ENCODE data around the gene NRXN2. TPM values are rescaled to one million over a fixed set of nuclear protein-coding genes. Genes with fewer than 3 reads are reported as not detected.

The NRXN2 gene
- total and polyA plus RNA-seq, 4 donors: 0.17 to 2.8 (median 1.4) TPM

DNA sequence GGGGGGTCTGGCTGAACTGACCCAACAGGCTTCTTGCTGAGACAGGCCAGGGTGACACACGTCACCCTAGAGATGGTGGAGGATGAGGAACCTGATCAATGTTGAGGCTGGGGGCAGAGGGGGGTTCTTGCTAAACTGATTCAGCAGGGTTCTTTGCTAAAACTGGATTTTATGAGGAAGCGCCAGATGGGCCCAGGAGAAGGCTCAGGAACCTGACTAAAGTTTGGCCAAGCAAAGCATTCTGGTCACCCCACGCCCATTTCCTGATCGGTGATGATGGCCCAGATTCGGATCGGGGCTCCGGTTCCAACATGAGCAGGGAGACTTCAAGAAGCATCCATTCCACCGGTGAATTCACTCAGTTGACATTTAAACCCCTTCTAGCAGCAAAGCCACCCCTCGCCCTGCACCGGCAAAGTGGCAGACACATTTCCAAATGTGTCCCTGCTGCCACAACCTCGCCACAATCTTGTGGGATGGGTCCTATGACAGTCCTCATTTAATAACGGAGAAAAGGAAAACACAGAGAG is 166.2 kb downstream of the NRXN2 start:
- Histone ChIP-seq H3K4me3 (ENCODE audit: low read depth in 1 of 3, low read length in 3 of 3) (no peak overlapping the region), H3K36me3 (ENCODE audit: control insufficient read depth in 4 of 4, insufficient read depth in 3 of 4, low read depth in 1 of 4, low read length in 3 of 4) (no peaks in the 10 kb centered on the region), H3K4me1 (ENCODE audit: control insufficient read depth in 4 of 4, insufficient read depth in 4 of 4, low read length in 3 of 4) (peaks cover 0 to 29% (median 24%) of the 10 kb centered on the region in 4 donors), H3K27ac (ENCODE audit: low read depth in 1 of 2, low read length in 2 of 2) (no peak overlapping the region), H3K27me3 (ENCODE audit: control insufficient read depth in 4 of 4, insufficient read depth in 4 of 4, low read length in 3 of 4) (no peaks in the 10 kb centered on the region), H3K9ac (ENCODE audit: low read depth in 1 of 2, low read length in 2 of 2) (no peak overlapping the region), H3K9me3 (ENCODE audit: control insufficient read depth in 4 of 4, low read length in 3 of 4) (no peaks in the 10 kb centered on the region)
- WGBS: 94% methylated on average over 12 of the region's 12 CpGs
- TF ChIP-seq, protein P1, sequence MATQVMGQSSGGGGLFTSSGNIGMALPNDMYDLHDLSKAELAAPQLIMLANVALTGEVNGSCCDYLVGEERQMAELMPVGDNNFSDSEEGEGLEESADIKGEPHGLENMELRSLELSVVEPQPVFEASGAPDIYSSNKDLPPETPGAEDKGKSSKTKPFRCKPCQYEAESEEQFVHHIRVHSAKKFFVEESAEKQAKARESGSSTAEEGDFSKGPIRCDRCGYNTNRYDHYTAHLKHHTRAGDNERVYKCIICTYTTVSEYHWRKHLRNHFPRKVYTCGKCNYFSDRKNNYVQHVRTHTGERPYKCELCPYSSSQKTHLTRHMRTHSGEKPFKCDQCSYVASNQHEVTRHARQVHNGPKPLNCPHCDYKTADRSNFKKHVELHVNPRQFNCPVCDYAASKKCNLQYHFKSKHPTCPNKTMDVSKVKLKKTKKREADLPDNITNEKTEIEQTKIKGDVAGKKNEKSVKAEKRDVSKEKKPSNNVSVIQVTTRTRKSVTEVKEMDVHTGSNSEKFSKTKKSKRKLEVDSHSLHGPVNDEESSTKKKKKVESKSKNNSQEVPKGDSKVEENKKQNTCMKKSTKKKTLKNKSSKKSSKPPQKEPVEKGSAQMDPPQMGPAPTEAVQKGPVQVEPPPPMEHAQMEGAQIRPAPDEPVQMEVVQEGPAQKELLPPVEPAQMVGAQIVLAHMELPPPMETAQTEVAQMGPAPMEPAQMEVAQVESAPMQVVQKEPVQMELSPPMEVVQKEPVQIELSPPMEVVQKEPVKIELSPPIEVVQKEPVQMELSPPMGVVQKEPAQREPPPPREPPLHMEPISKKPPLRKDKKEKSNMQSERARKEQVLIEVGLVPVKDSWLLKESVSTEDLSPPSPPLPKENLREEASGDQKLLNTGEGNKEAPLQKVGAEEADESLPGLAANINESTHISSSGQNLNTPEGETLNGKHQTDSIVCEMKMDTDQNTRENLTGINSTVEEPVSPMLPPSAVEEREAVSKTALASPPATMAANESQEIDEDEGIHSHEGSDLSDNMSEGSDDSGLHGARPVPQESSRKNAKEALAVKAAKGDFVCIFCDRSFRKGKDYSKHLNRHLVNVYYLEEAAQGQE (IDR thresholded peaks at IDR 0.05): no peak
- TF ChIP-seq RAD21 (IDR thresholded peaks at IDR 0.05) (no peak), GABPA (IDR thresholded peaks at IDR 0.05 in 1 of 2, conservative IDR thresholded peaks at IDR 0.05 in 1 of 2) (no peak), RXRA (IDR thresholded peaks at IDR 0.05) (no peak), NR2F2 (IDR thresholded peaks at IDR 0.05) (no peak), TAF1 (conservative IDR thresholded peaks at IDR 0.05) (no peak), SP1 (IDR thresholded peaks at IDR 0.05) (no peak), FOXA2 (IDR thresholded peaks at IDR 0.05) (no peak), FOXA1 (IDR thresholded peaks at IDR 0.05) (no peak), HNF4G (IDR thresholded peaks at IDR 0.05) (no peak), YY1 (IDR thresholded peaks at IDR 0.05) (no peak), EGR1 (IDR thresholded peaks at IDR 0.05; ENCODE audit: low read depth in 2 of 2) (no peak), JUND (IDR thresholded peaks at IDR 0.05) (no peak), HNF4A (conservative IDR thresholded peaks at IDR 0.05) (no peak)
- TF ChIP-seq, protein P2, sequence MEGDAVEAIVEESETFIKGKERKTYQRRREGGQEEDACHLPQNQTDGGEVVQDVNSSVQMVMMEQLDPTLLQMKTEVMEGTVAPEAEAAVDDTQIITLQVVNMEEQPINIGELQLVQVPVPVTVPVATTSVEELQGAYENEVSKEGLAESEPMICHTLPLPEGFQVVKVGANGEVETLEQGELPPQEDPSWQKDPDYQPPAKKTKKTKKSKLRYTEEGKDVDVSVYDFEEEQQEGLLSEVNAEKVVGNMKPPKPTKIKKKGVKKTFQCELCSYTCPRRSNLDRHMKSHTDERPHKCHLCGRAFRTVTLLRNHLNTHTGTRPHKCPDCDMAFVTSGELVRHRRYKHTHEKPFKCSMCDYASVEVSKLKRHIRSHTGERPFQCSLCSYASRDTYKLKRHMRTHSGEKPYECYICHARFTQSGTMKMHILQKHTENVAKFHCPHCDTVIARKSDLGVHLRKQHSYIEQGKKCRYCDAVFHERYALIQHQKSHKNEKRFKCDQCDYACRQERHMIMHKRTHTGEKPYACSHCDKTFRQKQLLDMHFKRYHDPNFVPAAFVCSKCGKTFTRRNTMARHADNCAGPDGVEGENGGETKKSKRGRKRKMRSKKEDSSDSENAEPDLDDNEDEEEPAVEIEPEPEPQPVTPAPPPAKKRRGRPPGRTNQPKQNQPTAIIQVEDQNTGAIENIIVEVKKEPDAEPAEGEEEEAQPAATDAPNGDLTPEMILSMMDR (IDR thresholded peaks at IDR 0.05; ENCODE audit: low read depth, low read length, missing input control): no peak
- TF ChIP-seq, protein P3, sequence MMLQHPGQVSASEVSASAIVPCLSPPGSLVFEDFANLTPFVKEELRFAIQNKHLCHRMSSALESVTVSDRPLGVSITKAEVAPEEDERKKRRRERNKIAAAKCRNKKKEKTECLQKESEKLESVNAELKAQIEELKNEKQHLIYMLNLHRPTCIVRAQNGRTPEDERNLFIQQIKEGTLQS (IDR thresholded peaks at IDR 0.05): no peak
- TF ChIP-seq, protein P4, sequence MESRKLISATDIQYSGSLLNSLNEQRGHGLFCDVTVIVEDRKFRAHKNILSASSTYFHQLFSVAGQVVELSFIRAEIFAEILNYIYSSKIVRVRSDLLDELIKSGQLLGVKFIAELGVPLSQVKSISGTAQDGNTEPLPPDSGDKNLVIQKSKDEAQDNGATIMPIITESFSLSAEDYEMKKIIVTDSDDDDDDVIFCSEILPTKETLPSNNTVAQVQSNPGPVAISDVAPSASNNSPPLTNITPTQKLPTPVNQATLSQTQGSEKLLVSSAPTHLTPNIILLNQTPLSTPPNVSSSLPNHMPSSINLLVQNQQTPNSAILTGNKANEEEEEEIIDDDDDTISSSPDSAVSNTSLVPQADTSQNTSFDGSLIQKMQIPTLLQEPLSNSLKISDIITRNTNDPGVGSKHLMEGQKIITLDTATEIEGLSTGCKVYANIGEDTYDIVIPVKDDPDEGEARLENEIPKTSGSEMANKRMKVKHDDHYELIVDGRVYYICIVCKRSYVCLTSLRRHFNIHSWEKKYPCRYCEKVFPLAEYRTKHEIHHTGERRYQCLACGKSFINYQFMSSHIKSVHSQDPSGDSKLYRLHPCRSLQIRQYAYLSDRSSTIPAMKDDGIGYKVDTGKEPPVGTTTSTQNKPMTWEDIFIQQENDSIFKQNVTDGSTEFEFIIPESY (IDR thresholded peaks at IDR 0.05): no peak
- TF ChIP-seq, protein P5, sequence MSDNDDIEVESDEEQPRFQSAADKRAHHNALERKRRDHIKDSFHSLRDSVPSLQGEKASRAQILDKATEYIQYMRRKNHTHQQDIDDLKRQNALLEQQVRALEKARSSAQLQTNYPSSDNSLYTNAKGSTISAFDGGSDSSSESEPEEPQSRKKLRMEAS (IDR thresholded peaks at IDR 0.05): no peak
- DNase-seq (ENCODE audit: low spot score): no peak

Other genes starting within 250 kb of the NRXN2 start
- gene SLC22A11, start 167.3 kb downstream of the NRXN2 start, total RNA-seq: under 1 TPM; 0.23 to 0.33 TPM
- under 1 TPM in 1 of 2 donors, not detected in 1; 0.09 TPM for gene SLC22A11, start 167.3 kb downstream of the NRXN2 start, polyA plus RNA-seq
- under 1 TPM in 1 of 2 donors, not detected in 1; under 0.01 TPM for gene SLC22A12, start 132.0 kb downstream of the NRXN2 start, total RNA-seq
- gene SLC22A12, start 132.0 kb downstream of the NRXN2 start, polyA plus RNA-seq: under 1 TPM in 1 of 2 donors, not detected in 1; 0.02 TPM
- gene RASGRP2, start 20.9 kb upstream of the NRXN2 start, total RNA-seq: 10 to 100 TPM; 12.1 to 14.9 TPM
- gene RASGRP2, start 20.9 kb upstream of the NRXN2 start, polyA plus RNA-seq: 1 to 10 TPM; 2.7 to 5.2 TPM
- gene PYGM, start 36.8 kb upstream of the NRXN2 start, total RNA-seq: 1 to 10 TPM in 1 of 2 donors, under 1 TPM in 1; 0.23 to 1.3 TPM
- under 1 TPM; 0.26 to 0.32 TPM for gene PYGM, start 36.8 kb upstream of the NRXN2 start, polyA plus RNA-seq
- 100 to 1,000 TPM in 1 of 2 donors, 10 to 100 TPM in 1; 46.2 to 135 TPM for gene SF1, start 55.3 kb upstream of the NRXN2 start, total RNA-seq
- gene SF1, start 55.3 kb upstream of the NRXN2 start, polyA plus RNA-seq: 10 to 100 TPM; 44.9 to 54.0 TPM
- gene MAP4K2, start 80.0 kb upstream of the NRXN2 start, total RNA-seq: 1 to 10 TPM; 4.6 to 6.9 TPM
- 1 to 10 TPM; 2.1 to 2.3 TPM for gene MAP4K2, start 80.0 kb upstream of the NRXN2 start, polyA plus RNA-seq
- 10 to 100 TPM; 12.1 to 15.1 TPM for gene MEN1, start 87.4 kb upstream of the NRXN2 start, total RNA-seq
- gene MEN1, start 87.4 kb upstream of the NRXN2 start, polyA plus RNA-seq: 10 to 100 TPM in 1 of 2 donors, 1 to 10 TPM in 1; 9.0 to 14.7 TPM
- gene CDC42BPG, start 121.5 kb upstream of the NRXN2 start, total RNA-seq: 1 to 10 TPM in 1 of 2 donors, under 1 TPM in 1; 0.75 to 1.2 TPM
- gene CDC42BPG, start 121.5 kb upstream of the NRXN2 start, polyA plus RNA-seq: under 1 TPM; 0.18 to 0.40 TPM
- gene EHD1, start 155.4 kb upstream of the NRXN2 start, total RNA-seq: 10 to 100 TPM; 27.3 to 36.4 TPM
- 10 to 100 TPM in 1 of 2 donors, 1 to 10 TPM in 1; 8.3 to 11.1 TPM for gene EHD1, start 155.4 kb upstream of the NRXN2 start, polyA plus RNA-seq
- gene ATG2A, start 194.0 kb upstream of the NRXN2 start, total RNA-seq: 10 to 100 TPM; 18.3 to 27.8 TPM
- 10 to 100 TPM; 15.6 to 34.1 TPM for gene ATG2A, start 194.0 kb upstream of the NRXN2 start, polyA plus RNA-seq
- gene PPP2R5B, start 201.5 kb upstream of the NRXN2 start, total RNA-seq: 1 to 10 TPM; 5.3 to 6.6 TPM
- gene PPP2R5B, start 201.5 kb upstream of the NRXN2 start, polyA plus RNA-seq: 1 to 10 TPM; 2.9 to 4.9 TPM
- not detected for gene GPHA2, start 212.7 kb upstream of the NRXN2 start, total RNA-seq
- not detected for gene GPHA2, start 212.7 kb upstream of the NRXN2 start, polyA plus RNA-seq
- not detected for gene MAJIN, start 248.9 kb upstream of the NRXN2 start, total RNA-seq
- under 1 TPM; 0.09 to 0.31 TPM for gene MAJIN, start 248.9 kb upstream of the NRXN2 start, polyA plus RNA-seq

All from liver (tissue), 9 donors.